ENCODE data around the gene BAIAP2.
A peak's percentile ranks its signal among the peaks of the same experiment; 100 is the strongest.

BAIAP2 gene

DNA sequence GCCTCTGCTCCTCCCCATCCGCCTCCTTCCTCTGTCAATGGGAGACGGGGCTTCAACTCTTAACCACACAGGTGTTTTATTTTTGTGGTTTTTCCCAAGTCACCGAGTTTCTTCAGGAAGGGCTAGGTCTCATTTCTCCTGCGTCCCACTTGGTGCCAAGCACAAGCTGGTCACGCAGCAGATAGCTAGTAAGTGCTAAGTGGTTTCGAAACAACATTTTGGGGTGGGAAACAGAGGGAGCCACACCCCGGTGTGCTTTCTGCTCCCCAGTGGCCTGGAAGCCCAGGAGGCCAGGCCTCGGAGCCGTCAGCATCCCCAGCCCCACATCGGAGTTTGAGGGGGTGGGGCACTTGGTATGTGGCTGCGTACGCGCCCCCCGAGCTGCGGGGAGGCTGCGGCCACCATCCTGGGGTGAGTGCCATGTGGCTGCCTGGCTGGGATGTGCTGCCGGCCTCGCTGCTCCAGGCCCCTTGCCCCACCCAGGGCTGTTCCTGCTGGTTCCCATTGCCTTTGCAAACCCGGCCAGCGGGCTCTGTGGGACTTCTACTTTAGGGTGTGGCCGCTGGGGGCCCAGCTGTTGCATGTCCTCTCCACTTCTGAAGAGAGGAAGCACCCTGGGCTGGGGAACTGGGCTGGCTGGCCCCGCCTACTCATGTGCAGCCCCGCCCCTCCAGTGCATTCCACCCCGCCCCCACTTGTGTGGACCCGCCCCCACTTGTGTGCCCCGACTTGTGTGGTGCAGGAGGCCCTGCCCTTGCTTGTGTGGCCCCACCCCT, 55.6 kb downstream of the BAIAP2 start:
- DNase-seq (ENCODE audit: low spot score), result no peak

- no peak for DNase-seq (ENCODE audit: low spot score)
These were observed 56.2 kb downstream of the BAIAP2 start for GRCh38 chr17:81091154-81091553.

DNA sequence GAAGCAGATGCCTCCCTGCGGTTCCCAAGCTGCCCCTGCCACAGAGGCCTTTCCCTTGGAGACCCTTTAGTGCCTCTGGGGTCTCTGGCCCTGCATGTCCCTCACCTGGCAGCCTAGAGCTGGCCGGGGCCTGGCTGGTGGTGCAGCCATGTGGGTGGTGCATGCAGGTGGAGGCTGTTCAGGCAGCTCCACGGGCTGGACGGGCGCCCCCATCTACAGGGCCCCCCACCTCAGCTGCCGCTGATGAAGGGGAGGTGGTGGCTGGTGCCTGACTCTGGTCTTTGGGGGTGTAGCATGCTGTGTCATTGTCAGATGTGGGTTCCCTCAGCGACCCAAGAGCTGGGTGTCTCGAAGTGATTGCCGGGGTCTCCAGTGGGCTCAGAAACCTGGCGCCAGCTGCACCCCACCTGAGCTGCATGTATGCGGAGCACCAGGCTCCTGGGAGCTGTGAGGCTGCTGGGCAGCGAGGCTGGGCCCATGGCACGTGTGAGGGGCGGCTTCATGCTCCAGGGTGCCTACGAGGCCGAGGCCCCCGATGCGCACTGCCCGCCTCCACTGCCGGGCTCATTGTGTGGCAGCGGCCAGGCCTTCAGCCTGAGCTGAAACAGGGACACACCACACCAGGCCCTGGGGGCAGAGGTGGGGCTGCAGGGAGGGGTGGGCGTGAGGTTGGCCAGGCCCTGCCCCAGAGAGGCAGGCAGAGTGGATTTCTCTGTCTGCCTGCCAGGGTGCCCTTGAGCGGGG, 57.0 kb downstream of the BAIAP2 start:
- DNase-seq (ENCODE audit: low spot score), result no peak

GRCh38 chr17:81092518-81093095, 57.7 kb downstream of the BAIAP2 start:
- DNase-seq (ENCODE audit: low spot score), result no peak

DNA sequence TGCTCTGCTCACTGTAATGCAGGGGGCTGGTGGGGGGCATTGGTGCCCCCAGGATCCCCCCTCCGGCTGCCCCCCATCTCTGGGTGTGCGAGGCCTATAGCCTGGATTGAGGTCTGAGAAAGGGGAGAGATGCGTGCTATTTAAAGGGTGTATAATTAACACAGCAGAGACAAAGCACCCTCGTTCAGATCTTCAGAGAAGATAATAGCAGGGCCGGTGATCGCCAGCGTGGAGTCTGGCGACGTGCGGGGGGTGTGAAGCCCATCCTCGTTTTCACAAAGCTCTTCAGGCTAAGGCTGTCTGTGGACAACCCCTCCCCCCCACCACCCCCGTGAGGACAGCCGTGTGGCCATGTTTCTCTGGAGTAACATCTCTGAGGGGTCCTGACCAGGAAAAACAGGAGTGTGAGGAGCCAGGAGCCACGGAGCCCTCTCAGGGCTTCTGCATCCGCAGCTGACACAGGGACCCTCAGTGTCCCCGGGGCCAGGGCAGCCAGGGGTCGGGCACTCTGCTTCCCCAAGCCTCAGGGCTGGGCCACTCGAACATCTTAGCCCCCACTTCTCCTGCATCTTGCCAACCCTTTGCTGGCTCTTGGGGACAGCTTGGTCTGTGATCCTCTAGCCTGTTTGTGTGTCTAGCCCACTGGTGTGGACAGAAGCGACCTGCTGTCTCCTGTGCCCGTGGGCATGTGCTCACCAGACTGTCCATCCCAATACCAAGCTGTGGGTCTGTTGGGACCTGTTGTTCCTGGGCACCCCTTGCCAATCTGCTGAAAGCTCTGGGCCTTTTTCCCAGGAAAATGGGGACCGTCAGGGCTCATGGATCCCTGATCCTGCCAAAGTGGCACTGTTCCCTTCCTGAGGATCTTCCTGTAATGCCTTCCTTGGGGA, 58.9 kb downstream of the BAIAP2 start:
- no peak for DNase-seq (ENCODE audit: low spot score)

GRCh38 chr17:81094509-81095382, 59.8 kb downstream of the BAIAP2 start:
- peak; percentile 62 for DNase-seq (ENCODE audit: low spot score)

- DNase-seq (ENCODE audit: low spot score), result no peak
These were observed 60.4 kb downstream of the BAIAP2 start for GRCh38 chr17:81095383-81095762.

GRCh38 chr17:81096741-81097133, 61.8 kb downstream of the BAIAP2 start:
- DNase-seq (ENCODE audit: low spot score), result no peak

DNA sequence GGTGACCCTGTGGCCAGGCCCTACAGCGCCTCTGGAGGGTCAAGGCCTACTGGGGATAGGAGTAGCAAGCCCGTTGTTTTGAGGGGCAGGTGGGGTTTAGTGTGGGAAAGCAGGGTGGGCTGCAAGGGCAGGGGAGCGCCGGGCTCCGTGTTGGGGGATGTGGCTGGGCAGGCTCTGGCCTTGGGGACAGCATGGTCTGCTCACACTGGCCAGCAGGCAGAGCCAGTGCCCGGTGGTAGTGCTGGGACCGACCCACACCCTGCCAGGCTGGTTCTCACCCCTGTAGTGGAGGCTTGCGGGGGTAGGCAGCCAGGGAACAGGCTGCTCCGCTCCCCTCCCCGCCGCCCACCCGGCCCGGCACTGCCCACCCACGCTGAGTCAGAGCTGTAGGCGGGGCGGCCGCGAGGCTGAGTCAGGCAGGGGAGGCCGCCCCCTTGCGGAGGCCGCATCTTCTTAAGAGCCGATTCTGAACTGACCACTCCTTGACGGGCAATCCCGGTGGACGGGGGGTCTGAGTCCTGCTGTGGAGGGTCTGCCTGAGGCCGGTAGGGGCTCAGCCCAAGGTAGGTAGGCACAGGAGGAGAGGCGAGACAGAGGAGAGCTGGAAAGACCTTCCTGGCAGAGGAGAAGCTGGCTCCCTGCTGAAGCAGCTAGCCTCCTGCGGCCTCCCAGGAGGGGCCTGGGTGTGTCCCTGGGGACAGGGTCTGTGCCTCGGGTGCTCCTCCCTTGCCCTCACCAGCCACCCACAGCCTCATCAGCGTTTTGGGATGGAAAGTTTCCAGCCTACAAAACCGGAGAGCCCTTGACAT, 62.4 kb downstream of the BAIAP2 start:
- no peak for DNase-seq (ENCODE audit: low spot score)

- no peak for DNase-seq (ENCODE audit: low spot score)
These were observed 63.0 kb downstream of the BAIAP2 start for GRCh38 chr17:81097943-81098308.

GRCh38 chr17:81099888-81100287, 64.9 kb downstream of the BAIAP2 start:
- DNase-seq (ENCODE audit: low spot score), result no peak

GRCh38 chr17:81100668-81101067, 65.7 kb downstream of the BAIAP2 start:
- DNase-seq (ENCODE audit: low spot score), result no peak

DNA sequence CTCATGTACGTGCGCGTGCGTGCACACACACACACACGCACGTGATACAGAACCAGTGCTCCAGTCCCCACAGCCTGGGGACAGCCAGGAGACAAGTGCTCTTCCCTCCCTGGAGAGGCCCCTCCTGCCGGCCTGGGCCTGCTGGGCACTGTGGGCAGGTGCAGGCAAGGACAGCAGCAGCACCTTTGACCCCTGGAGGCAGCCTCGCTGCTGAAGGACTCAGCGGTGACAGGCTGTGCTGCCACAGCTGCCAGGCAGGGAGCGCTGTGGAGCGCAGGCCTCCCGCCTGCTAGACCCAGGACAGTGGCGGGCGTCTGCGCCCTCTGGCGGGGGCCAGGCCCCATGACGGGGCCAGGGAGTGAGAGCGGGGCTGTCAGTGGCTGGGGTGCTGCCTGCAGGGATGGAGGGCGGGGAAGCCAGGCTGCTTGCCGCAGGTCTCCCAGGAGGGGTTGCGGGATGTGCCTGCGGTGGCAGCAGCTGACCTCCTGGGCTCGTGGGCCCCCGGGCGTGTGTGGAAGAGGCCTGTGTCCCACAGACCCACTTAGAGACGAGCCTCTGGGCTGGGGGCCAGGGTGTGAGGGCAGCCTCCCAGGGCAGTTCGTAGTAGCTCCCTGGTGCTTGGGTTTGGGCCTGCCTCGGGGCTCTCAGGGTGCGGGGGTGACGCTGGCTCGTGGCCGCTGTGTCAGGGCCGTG, 66.8 kb downstream of the BAIAP2 start:
- DNase-seq (ENCODE audit: low spot score), result peak; percentile 73

DNA sequence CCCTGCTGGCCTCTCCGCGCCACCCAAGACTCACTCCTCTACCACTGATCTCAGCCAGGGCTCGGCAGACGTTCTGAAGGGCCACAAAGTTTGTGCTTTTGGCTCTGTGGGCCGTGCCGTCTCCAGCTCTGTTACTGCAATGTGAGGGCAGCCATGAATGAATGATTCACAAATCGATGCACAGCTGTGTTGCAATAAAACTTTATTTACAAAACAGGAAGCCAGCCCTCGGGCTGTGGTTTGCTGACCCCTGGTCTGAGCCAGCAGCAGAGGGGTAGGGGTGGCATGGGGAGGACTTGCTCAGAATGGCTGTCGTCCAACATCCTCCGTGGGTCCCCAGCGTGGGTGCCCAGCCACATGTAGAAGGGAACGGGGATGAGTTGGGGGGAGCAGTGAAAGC, 67.4 kb downstream of the BAIAP2 start:
- DNase-seq (ENCODE audit: low spot score), result no peak

- DNase-seq (ENCODE audit: low spot score), result no peak
These were observed 67.9 kb downstream of the BAIAP2 start for GRCh38 chr17:81102869-81103268.

GRCh38 chr17:81103379-81103778, 68.4 kb downstream of the BAIAP2 start:
- no peak for DNase-seq (ENCODE audit: low spot score)

DNA sequence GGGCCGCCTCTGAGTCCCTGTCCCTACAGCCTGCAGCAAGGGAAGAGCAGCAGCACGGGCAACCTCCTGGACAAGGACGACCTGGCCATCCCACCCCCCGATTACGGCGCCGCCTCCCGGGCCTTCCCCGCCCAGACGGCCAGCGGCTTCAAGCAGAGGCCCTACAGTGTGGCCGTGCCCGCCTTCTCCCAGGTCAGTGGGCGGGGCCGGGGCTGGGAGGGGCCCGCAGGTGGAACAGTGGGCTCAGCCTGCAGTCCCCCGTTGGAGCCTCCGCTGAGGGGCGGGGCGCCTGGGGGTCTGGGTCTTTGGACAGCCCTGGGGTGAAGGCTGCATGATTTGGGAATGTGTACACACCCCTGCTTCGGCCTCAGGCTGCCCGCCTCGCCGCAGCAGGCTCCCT, 71.8 kb downstream of the BAIAP2 start:
- no peak for DNase-seq (ENCODE audit: low spot score)

- DNase-seq (ENCODE audit: low spot score), result no peak
These were observed 73.3 kb downstream of the BAIAP2 start for GRCh38 chr17:81108220-81108619.

DNA sequence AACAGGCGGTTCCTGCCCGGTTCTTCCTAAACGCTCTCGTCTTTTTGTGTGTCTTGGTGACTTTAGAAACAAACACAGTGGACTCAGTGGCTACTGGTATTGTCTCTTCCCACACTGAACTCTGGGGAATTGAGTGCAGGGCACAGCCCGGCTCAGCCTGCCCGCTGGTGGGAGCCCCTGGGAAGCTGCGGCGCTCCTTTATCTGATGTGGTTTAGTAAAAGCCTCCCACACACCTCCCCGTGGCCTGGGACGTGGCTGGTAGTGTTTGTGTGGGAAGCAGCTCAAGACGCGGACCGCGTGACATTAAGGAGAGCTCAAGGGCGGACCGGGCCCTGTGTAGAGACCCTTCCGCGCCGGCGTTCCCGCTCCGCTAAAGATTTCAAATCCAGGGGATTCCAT, 75.0 kb downstream of the BAIAP2 start:
- no peak for DNase-seq (ENCODE audit: low spot score)

All from globus pallidus (tissue), 1 donor.